GM21529 (cell line): Measurements from ENCODE around the gene BMP2.

ENCODE experiments used
- ATAC-seq: cut with Tn5 transposase; IDR thresholded peaks from one replicate; pipeline ENCODE4 v1.9.1; 2021; ENCODE audit not compliant: unreplicated experiment

BMP2 gene

DNA sequence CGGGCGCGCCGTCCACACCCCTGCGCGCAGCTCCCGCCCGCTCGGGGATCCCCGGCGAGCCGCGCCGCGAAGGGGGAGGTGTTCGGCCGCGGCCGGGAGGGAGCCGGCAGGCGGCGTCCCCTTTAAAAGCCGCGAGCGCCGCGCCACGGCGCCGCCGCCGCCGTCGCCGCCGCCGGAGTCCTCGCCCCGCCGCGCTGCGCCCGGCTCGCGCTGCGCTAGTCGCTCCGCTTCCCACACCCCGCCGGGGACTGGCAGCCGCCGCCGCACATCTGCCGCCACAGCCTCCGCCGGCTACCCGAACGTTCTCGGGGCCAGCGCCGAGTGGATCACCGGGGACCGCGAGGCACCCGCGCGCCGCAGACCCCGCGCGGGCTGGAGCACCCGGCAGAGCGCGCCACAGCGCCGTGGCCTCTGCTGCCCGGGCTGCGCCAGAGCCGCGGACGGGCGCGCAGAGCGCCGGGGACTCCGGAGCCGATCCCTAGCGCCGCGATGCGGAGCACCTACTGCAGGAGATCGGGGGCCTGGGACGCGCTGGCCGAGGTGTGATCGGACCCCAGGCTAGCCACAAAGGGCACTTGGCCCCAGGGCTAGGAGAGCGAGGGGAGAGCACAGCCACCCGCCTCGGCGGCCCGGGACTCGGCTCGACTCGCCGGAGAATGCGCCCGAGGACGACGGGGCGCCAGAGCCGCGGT is at the start of gene BMP2:
TSS of gene BMP2 (plus strand) at position 151 of the 692 bp plus-strand sequence. CDS start 2,441 bp downstream, outside the sequence.
- ATAC-seq, result no peak

DNA sequence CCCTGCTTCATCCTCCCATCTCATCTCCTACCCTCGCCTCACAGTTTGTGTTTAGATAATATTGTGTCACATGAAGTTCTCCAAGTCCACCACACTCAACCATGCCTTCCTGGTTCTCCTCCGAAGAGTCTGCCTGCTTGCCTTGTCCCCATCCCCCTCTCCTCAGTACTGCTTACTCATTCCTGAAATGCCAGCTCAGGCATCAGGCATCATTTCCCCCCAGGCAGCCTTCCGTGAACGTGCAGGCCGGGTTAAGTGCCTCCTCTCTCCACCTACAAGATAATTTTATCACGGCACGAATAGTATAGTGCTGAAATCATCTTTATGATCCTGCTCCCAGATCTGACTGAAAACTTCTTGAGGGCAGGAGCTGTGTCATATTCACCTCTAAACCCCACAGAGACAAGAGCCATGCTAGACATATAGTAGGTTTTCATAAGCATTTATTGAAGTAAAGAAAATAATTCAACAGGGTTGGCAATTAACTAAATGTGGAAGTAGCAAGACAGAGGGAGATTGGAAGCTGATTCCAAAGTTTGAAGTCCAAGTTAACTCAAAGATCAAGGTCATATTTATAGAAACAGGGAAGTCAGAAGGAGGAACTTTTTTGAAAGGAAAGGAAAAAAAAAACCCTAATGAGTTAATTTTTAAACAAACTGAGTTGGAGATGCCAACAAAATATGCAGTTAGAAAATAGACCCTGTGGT is 48.7 kb upstream of the BMP2 start:
- no peak for ATAC-seq

DNA sequence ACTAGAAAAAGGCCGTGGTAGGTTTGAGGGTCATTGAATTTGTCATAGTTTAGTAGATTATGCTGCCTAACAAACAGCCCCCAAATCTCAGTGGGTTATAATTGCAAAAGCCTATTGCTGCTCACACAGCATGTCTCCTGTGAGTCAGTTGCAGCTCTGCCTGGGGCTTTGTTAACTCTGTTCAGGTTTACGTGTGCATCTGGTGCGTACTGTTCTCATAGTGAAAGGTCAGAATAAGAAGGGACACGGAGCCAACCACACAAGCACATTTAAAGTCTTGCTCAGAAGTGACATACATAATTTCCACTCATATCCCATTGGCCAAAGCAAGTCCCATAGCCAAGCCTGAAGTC is 48.1 kb upstream of the BMP2 start:
- ATAC-seq, result no peak

DNA sequence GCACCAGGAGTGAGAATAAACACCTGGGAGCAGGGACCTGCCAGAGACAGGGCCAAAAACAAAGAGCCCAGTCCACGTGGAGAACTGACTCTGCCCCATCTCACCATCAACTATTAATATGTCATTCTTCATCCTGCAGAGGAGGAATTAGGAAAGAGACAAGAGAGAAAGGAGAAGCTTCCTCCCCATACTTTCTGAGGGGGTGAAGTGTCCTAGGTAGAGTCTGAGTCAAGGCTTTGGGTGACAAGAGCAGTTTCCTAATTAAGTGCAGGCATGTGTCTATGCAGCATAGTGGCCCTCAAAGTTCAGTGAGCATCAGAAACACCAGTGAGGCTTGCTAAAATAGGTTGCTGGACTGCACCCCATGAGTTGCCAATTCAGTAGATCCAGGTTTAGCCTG is 40.7 kb upstream of the BMP2 start:
- no peak for ATAC-seq

DNA sequence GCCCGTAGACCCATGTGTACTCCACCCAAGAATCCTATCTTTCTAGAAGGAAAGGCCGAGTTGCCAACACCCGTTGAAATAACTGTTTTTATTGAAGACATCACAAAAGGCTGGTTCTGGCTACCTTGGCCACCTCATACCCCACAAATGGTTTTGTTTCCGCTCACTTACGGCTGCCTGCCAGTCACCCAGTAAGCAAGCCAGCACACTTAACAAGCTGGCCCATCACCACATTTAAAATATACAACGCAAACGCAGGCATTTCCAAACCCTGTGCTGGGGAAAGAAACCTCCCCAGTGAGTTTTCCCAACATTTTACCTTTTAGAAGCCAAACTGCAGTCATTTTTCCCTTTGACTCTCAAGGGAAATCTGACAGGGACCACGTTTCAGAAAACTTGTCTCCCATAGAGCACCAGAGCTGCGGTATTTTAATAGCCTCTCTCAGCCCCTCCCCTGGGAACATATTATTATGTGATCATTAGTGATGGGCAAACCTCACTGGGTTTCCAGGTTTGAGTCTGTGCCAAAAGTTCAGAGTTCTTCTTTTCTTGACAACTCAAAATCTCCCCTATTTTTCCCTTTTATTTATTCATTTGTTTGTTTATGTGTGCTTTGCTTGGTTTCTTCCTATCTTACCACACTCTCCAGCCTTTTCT is 36.7 kb upstream of the BMP2 start:
- no peak for ATAC-seq

DNA sequence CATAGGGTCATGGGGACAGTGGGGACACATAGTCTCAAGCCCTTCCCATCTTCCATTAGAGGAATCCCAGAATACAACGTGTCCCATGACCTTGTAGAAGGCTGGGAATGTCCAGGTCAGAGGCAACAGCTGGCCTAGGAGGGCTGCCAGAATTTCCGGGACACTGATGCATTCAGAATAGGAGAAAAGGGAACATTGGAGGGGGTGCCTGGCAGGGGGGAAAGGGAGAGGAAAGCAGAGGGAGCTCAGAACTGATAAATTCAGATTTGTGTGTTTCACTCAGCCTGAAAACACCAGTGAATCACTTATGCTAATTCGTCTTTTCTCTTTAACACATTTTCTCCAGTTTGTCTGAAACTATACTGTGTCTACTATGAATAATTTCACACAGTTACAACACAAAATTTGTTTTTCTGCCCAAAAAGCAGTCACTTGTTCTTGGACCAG is 35.5 kb upstream of the BMP2 start:
- no peak for ATAC-seq

DNA sequence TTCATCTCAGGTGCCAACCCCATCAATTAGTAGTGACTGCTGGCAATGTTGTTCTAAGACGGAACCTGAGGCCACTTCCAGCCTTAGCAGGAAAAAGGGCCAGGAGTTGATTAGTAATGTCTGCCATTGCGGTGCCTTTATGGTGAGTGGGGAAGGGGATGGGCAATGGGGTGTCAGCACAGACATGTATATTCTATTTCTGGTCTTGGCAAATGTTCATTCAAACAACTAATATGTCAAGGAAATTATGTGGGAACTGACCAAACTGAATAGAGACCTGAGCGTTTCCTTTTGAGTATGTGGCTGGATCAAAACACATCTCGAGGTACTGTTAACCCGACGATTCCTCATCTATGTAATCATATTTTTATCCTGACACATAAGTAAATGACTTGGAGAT is 34.6 kb upstream of the BMP2 start:
- ATAC-seq, result no peak

DNA sequence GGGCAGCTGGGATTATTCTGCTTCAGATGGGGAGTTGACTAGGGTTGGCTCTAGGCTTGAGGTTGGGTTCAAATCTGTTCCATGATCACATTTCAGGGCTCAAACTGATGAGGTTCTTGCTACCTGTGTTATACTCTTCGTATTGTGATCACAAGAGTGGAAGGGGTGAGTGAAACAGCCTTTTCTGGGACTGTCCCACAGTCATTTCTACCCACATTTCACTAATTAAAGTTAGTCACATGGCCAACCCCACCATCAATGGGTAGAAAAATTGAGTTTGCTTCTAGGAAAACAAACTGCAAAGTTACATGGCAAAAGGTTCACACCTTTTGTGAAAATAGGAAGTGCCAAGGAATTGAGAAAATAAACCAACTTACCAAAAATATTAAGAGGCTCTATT is 33.5 kb upstream of the BMP2 start:
- no peak for ATAC-seq

DNA sequence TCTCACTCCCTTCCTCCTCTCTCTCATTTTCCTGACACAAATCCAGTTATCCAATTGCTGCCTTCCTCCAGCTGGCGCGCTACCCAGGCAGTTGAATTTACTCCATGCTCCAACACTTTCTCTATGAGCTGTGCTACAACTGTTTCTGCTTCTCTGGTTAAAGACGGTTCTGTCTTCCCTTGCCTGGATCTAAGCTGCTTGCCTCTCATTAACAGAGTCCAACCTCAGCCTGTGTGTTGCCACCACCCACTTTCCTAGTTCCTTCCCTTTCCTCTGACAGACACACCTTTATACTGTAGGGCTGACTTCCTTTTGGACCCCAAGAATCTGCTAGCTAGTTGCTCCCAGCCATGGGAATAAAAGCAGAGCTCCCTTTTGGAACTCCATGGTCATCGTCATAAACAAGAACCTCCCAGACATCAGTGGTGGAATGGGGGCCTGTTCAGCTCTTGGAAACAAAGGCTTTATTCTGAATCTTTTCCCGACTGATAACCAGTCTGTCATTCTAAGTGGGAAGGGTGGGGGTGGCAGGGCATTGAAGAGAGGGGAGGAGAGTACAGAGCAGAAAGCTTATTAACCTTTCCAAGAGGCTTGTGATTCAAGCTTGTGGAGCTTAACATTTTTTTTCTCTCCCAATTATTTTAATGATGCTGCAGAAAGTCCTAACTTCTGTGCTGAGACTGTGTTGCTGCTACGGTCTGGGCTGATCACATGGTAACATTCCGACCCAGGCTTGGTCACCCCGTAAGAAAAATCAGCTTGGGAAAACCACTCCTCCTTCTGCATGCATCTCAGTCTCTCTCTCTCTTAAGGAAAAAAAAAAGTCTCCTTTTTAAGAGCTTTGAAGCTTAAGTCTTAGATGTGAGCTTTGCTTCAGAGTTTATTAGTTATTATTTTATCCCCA is 31.3 kb upstream of the BMP2 start:
- ATAC-seq, result no peak

DNA sequence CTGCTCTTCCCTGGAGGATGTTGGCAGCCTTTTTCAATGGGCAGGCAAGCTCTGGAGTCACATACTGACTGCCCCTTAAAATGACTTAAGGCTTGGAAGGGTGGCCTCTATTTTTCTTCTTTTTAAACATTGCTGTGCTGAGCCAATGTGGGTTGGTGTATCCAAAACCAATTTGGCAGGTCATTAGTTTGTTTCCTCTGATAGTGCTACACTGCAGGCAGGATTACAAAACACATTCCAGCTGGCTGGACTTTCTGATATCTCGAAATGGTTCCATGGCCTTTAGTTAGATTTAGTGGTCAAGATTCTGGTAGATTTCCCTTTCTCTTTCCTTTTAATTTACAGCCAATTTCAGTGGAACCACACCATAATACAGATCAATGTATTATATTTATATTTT is 28.1 kb upstream of the BMP2 start:
- no peak for ATAC-seq

DNA sequence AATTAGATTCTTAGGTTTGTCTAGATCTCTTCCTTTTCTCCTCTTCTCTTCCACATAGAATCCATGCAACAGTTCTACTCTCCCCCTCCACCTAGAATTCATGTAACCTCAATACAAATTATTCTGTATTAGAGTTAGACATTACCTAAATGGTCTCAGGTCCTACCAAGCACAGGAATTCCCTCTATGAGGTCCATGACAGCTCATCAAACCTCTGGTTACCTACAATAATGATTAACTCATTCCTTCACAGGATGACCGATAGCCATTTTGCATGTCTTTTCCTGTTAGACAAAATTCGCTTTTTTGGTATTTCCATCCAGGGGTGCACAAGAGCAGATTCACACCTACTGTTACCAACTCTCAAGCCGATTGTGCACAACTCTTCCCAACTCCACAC is 27.4 kb upstream of the BMP2 start:
- no peak for ATAC-seq

DNA sequence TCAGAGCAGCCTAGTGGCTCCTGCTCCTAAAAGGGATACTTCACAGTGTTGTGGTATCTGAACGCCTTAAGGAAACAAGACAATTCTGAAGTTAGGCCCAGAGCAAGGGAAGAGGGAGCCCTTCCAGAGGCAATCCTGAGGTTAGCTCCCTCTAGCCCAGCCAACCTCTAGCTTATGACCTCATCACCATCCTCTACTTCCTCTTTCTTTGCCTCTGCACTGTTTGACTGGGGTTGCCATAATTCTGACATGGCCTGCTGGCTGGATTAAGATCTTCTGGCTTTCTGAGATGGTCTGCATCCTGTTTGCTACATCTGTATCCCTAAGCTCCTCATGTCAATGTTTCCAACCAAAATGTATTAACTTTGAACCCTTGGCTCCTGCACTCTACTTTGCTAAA is 23.3 kb upstream of the BMP2 start:
- no peak for ATAC-seq

DNA sequence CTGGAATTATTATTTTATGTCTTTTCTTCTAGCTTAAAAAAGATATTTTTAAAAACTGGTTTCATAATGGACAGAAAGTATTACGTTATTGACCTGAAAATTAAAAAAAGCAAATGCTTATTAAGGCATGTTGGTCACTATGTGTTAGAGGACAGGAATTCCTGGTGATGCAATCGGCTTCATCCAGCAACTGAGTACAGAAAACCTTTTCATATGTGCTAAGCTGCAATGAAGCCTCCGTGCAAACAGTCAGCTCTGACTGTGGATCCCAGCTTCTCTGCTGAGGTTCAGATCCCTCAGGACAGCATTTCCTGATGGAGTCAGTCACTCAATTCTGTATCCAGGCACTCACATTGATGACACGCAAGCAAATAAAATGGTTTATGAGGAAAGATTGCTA is 22.7 kb upstream of the BMP2 start:
- ATAC-seq, result no peak

DNA sequence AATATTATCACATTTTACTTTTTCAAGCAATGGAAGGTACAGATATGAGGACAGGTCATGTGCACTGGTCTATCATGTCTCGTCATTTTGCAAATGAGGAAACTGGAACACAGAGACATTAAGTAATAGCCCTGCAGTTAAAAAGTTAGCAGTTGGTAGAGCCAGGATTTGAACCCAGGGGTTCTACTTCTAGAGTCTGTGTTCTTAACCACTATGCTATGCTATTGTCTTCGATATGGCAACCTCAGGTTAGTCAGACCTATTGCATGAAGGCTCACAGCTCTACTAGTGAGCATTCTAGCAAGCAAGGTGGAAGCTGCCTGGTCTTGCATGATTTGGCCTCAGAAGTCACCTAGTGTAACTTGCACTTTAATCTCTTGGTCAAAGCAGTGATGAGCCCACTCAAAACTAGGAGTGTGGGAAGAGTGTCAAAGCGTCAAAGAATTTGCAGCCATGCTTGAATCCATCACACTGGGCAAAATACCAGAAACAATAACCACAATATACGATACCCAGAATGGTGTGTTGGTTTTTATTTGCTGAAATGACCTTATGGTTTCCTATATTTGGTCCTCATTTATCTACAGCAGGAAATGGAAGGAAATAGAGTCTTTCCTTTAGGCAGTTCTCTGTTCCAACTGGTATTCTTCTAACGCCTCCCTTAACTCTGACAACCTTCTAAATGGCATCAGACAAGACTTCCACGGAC is 20.4 kb upstream of the BMP2 start:
- ATAC-seq, result no peak

DNA sequence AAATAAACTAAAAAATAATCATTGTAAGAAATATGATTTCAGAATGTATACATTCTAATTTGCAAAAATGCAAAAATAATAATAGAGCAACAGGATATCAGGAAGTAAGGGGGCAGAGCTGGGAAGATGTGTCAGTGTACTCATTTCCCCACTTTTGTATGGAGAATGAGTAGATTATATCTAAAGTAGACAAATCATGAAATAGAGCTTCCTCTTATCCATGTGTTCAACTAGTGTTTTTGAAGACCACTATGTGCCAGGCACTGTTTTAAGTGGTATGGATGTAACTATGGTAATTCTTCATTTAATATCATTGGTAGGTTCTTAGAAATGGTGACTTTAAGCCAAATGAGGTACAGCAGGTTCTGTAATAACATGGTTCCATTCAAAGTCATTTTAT is 17.0 kb upstream of the BMP2 start:
- no peak for ATAC-seq

DNA sequence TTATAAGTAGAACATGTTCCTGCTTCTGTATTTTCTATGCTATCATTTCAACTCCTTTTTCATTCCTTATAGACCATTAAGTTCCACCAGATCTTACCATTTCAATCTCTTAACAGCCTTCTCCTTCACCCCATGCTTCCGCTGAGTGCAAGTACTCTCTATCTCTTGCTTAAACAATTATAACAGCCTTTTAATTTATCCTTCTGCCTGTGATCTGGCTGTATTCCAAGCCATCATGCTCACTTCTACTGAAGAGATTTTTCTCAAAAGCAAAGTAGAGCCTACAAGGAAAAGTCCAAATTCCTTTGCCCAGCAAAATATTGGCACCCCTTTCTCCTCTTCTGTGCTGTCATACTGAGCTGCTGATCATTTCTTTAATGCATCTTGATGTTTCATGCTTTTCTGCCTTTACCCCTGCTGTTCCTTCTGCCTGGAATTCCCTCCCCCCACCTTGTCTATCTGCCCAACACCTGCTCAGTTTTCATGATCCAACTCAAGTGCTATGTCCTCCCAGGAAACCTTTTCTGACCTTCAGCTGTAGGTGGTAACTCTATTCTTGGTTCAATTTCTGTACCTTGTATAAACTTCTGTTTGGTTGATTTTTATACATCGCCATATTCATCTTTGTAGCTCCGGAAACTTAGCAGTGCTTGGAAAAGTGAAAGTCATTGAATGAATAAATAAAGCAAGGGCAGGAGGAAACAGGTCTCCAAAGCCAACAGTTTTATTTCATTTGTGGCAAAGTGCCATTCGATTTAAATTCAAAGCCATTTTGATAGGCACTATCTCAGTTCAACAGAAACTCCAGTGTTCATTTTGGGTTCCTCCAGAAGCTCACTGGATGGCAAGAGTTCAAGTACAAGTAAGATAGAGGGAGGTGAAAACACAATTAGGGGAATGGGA is 10.5 kb upstream of the BMP2 start:
- ATAC-seq, result no peak

DNA sequence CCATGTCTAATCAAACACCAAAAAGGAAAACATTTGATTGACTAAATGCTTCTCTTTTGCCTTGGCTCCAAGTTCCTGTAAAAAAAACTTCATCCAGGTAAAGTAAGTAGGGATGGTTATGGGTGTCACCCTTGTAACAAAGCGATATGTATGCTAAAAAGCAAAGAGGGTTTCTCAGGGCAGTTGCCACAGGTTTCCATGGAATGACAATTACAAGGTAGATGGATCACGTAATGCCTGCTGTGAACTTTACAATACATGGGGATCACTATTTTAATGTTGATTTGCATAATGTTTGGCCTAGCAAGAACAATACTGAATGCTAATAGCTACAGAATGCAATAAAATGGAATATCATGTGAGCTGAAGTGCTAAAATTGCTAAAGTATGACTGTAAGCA is 2.9 kb upstream of the BMP2 start:
- no peak for ATAC-seq

DNA sequence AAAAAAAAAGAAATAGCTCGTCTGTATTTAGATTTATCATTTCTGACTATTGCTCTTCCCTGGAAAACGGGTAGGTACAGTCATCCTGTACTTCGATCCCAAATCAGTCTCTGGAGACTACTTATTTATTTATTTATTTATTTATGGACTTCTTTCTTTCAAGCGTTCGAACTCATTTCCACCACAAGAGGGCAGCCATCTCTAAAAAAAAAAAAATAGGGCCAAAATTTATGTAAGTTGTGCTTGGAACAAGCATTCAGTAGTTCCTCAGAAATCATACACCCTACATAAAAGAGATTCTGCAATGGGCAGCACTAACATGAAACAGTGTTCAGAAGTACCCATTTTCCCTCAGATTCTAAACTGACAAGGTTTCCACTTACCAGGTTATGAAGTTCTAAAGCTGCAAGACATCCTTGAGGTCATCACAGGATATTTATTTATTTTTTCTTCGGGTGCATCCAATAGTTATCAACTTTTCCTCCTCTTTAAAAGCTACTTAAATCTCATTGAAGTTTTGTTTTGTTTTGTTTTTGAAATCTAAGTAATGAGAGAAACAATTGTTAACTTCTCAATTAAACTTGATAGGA is 1.9 kb upstream of the BMP2 start:
- no peak for ATAC-seq

DNA sequence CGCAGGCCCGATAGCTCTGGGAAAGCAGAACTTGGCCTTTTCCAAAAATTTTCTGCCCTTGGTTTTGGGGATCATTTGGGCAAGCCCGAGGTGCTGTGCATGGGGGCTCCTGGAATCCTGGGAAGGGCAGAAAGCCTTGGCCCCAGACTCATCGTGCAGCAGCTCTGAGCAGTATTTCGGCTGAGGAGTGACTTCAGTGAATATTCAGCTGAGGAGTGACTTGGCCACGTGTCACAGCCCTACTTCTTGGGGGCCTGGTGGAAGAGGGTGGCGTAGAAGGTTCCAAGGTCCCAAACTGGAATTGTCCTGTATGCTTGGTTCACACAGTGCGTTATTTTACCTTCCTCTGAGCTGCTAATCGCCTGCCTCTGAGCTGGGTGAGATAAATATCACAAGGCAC is 1.1 kb upstream of the BMP2 start:
- ATAC-seq, result no peak
